ENCODE results near the gene GPC3.
"Not testable (repeated sequence)": the region's sequence is repeated elsewhere in the genome, so short reads cannot be mapped to it uniquely, and the experiment has no call there.

The GPC3 gene

DNA sequence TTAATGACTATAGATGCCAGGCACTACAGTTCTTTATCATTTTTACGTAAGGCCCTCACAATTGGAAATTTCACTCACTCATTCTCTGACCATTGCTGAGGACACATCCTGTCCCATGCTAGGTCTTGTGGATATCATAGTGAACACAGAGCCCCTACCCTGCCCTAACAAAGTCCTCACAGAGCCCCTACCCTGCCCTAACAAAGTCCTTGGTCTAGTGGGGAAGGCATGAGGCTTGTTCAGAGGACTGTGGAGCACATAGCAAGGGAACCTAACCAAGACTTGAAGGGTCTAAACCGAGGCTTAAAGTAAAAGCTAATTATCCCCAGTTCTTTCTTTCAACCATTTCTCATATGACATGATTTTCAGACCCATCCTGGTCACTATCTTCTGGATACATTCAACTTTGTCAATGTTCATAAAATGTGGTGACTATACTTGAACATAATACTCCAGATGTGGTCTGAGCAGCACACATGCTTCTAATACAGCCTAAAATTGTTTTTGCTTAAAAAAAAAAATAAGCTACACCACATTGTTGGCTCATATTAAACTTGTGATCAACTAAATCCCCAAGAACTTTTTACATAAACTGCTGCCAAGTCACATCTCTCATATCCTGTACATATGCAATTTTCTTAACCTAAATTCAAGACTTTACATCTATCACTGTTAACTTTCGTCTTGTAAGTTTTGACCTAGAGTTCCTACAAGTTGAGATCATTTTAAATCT, 77.0 kb downstream of the GPC3 start:
- H3K27ac ChIP-seq = no peak overlapping the region
- TF ChIP-seq ZFX (IDR thresholded peaks at IDR 0.05) = no peak
- TF ChIP-seq, protein P1, sequence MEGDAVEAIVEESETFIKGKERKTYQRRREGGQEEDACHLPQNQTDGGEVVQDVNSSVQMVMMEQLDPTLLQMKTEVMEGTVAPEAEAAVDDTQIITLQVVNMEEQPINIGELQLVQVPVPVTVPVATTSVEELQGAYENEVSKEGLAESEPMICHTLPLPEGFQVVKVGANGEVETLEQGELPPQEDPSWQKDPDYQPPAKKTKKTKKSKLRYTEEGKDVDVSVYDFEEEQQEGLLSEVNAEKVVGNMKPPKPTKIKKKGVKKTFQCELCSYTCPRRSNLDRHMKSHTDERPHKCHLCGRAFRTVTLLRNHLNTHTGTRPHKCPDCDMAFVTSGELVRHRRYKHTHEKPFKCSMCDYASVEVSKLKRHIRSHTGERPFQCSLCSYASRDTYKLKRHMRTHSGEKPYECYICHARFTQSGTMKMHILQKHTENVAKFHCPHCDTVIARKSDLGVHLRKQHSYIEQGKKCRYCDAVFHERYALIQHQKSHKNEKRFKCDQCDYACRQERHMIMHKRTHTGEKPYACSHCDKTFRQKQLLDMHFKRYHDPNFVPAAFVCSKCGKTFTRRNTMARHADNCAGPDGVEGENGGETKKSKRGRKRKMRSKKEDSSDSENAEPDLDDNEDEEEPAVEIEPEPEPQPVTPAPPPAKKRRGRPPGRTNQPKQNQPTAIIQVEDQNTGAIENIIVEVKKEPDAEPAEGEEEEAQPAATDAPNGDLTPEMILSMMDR (conservative IDR thresholded peaks at IDR 0.05) = no peak

GRCh38 chrX:133907606-133908005, 77.8 kb downstream of the GPC3 start:
- TF ChIP-seq, protein P1 (conservative IDR thresholded peaks at IDR 0.05) = no peak
- no peak for TF ChIP-seq ZFX (IDR thresholded peaks at IDR 0.05)
- no peak overlapping the region for H3K27ac ChIP-seq

DNA sequence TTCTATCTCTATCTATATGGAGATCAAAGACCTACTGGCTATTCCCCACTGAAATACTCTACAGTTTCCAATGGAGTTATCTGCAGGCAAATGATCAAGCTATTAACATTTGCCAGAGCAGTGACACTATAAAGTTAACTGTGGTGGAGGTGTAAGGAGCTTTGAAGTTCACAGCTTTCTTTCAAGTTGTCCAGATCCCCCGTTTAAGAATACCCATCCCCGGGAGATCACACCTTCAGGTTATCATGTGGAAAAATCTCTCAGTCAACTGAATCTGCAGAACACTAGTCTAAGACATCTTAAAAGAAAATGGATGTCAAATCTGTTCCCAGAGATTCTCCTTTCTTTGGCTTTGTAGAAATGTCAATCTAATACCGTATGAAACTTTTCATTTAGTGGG, 80.1 kb downstream of the GPC3 start:
- H3K27ac ChIP-seq = no peak overlapping the region
- TF ChIP-seq, protein P1 (conservative IDR thresholded peaks at IDR 0.05) = no peak
- no peak for TF ChIP-seq ZFX (IDR thresholded peaks at IDR 0.05)

GRCh38 chrX:133897593-133898163, 87.7 kb downstream of the GPC3 start:
- H3K27ac ChIP-seq = no peak overlapping the region

GRCh38 chrX:133892337-133892736, 93.1 kb downstream of the GPC3 start:
- H3K27ac ChIP-seq = no peak overlapping the region
- TF ChIP-seq ZFX (IDR thresholded peaks at IDR 0.05) = no peak

More at GRCh38 chrX:133897593-133898163, 87.7 kb downstream of the GPC3 start:
- no peak for TF ChIP-seq ZFX (IDR thresholded peaks at IDR 0.05)
- TF ChIP-seq, protein P1 (conservative IDR thresholded peaks at IDR 0.05) = no peak

DNA sequence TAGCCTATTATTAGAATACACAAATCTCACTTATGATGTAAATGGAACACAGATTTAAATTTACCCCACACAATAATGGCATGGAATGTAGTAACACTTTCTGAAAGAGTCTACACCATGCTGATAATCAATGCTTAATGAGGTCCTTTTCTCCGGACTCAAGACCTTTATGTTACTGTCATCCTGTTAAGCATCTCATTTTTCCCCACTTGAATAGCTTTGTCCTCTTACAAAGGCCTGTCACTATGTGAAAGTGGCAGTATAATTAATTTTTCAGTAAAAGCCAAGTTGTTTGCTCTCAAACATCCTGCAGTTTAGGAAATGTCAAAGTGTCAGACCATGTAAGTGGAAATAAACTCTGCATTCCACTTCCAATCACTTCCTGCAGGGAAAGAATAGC, 96.4 kb downstream of the GPC3 start:
- no peak for TF ChIP-seq ZFX (IDR thresholded peaks at IDR 0.05)
- TF ChIP-seq, protein P1 (conservative IDR thresholded peaks at IDR 0.05) = no peak
- no peak overlapping the region for H3K27ac ChIP-seq

- H3K27ac ChIP-seq = not testable (repeated sequence)
Measured at GRCh38 chrX:133888084-133888483, 97.3 kb downstream of the GPC3 start.

DNA sequence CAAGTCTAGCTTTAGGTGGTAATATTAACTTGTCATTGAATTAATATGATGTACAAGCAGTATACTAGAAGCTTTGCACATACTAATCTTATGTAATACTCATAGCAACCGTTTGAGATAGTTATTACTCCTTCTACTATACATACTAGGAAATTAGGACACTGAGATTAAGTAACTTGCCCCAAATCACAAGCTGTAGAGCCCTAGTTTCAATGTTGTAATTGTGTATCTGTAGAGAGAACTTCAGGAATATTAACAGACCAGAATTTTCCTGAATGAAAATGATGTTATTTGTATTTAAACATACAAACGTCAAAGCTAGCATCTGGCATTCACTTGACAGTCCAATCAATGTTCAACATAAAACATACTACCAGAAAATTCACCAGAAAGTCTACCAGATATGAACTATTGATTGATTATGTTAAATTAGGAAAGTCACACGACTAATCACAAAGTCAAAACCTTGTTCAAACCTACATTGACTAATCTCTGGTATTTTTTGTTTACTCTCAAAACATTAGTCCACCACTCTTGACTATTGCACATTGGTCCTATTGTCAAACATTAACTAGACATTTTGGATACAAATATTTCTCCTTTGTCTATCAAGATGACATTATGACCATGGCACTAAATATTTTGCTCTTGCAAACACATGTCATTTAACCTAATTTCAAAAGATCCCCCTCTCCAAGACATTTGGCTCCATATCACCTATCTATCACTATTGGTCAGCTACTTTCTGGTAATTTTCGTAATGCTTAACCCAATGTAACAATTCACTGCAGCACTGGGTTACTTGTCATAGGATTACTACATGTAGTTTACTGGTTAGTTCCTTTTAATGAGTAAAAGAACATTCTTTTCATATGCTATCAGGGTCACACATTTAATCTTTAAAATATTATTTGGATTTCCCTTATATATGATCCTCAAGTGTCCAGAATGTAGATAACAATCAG, 100.7 kb downstream of the GPC3 start:
- H3K27ac ChIP-seq = no peak overlapping the region
- TF ChIP-seq ZFX (IDR thresholded peaks at IDR 0.05) = no peak
- TF ChIP-seq, protein P1 (conservative IDR thresholded peaks at IDR 0.05) = no peak

Data from C4-2B (cell line).